GM19099 (cell line): Measurements from ENCODE around the gene STAC3.

Source experiments
- POLR2A ChIP-seq: IDR thresholded peaks from 3 replicates; pipeline ENCODE4 v1.6.1; 2011; ENCODE audit warnings: low read depth; ENCODE audit not compliant: insufficient read length; ENCODE audit errors: extremely low read depth

The STAC3 gene

DNA sequence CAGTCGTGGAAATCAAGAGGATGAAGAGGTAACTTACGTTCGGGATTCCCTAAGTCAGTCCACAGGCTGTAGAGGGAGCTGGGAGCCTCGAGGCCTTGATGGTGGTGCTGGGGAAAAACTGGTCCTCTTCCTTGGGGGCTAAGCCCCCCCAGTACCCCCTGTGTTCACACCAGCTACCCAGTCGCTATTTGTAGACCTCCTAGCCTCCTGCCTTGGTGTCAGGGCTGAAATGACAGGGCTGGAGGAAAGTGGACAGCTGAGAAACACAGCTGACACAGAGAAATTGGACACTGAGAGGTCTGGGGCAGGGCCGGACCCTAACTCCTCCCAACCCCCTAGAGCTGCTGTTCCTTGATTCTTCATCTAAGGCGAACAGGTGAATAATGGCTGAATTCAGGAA lies at the start of gene STAC3:
Gene STAC3, minus strand, starts transcription at position 232 of the 400 bp plus-strand sequence. CDS start 1,551 bp downstream, outside the sequence.
- TF ChIP-seq POLR2A, result no peak

GRCh38 chr12:57299514-57300016 lies 48.6 kb upstream of the STAC3 start:
- no peak for TF ChIP-seq POLR2A

DNA sequence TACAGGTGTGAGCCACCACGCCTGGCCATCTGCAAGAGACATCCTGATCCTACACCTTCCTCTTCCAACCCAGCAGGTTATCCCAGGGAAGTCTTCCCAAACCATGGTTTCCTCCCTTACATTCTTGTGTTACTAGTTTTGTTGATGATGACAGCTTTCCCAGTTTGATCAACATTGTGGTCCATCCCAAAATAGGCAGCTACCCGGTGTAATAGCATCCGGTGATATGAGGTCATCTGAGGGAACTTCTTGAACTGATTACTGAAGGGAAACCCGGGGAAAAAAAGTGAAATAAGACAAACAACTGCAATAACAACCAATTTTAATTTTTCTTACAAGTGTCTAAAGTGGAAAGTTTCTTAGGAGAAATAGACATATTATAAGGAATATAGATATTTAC lies 45.3 kb upstream of the STAC3 start:
- TF ChIP-seq POLR2A, result no peak

GRCh38 chr12:57280211-57281062 lies 29.4 kb upstream of the STAC3 start:
- TF ChIP-seq POLR2A, result peak; percentile 46

GRCh38 chr12:57278465-57279381 lies 27.7 kb upstream of the STAC3 start:
- no peak for TF ChIP-seq POLR2A

- no peak for TF ChIP-seq POLR2A
These were observed 26.1 kb upstream of the STAC3 start for GRCh38 chr12:57276935-57277563.

DNA sequence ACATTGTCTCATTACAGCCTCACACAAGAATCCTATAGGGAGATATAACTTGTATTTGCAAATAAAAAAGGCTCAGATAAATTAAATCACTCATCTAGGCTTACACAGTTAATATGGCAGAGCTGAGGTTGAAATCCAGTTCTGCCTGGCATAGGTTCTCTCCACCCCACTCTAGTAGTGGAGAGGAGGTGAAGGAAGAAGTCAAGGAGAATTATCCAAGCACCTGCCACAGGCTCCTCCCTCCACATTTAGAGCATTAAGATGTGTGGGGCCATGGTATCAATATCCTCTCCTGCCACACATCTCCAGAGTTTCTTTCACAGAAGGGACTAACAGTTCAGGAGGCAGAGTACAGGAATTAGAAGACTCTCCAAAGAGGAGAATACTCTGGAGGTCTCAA lies 22.5 kb upstream of the STAC3 start:
- no peak for TF ChIP-seq POLR2A

DNA sequence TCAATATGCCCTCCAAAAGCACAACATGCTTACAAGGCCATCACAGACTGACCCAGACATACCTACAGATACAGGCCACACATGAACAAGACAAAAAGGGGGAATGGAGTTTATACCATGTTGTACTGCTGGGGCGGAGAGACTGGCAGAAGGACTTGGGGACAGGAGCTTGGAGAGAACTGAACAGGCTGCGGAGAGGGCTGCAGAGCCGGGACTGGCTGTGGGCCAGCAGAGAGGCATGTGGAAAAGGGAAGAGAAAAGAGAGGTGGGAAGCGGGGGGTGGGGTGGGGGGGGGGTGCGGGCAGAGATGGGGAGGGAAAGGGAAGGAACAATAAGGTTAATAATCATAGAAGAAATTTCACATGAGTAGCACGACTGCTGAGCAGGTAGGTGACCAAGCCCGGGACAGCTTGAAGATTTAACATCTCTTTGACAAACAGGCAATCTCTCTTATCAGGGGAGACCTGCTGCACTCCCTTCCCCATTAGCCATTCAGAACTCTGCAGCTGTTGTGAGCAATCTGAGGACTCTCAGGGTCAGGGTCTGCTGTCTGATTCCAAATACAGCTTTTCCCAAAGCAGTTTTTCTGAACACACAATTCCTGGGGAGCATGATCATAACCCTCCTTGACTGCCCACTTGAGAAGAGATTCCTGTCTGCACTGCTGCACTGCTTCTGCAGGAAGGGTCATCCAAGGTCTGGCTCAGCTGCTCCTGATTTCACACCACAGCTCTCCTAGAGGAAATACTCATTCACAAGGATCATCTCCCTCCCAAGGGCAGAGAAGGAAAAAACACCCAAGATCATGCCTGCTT lies 21.6 kb upstream of the STAC3 start:
- no peak for TF ChIP-seq POLR2A

GRCh38 chr12:57270966-57271470 lies 20.0 kb upstream of the STAC3 start:
- no peak for TF ChIP-seq POLR2A

DNA sequence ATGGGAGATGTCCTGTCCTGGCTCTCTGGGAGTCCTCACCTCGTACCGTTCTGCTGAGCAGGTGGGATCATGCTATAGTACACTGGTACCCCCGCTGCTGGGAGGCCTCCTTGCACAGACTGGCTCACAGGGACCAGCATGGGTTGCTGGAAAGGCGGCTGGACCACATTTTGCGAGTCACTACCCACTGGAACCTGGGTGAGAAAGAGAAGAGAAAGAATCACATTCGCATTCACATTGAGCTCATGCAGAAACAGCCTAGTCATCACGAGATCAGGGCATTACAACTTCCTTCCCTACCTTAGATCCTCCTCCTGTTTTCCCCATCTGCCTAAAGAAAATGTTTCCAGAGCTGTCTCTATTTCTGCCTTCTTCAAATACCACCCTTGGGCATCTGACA lies 17.3 kb upstream of the STAC3 start:
- TF ChIP-seq POLR2A, result no peak

GRCh38 chr12:57266681-57267080 lies 15.7 kb upstream of the STAC3 start:
- TF ChIP-seq POLR2A, result no peak

DNA sequence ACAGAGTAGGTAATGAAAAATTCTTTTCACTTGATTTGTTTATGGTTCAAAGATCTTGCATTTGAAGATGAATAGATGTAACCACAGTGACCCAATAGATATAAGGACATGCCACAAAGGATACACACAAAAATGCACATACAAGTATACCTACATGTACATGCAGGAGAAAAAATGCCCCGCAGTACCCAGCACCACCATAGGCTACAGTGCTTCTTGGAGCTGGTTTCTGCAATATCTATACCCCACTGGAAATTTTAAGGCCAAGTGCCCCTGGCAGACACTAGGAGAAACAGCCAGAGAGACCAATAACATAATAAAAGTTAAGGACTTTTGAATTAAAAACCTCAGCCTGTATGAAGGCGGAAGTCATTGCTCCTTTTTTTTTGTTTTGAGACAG lies 12.1 kb upstream of the STAC3 start:
- TF ChIP-seq POLR2A, result no peak

GRCh38 chr12:57262126-57262822 lies 11.3 kb upstream of the STAC3 start:
- TF ChIP-seq POLR2A, result no peak
